HG02852 (cell line): ENCODE results near the gene TCAP.

ENCODE experiments used
- ATAC-seq: cut with Tn5 transposase; IDR thresholded peaks from one replicate; pipeline ENCODE4 v1.9.1; 2021; ENCODE audit warnings: mild to moderate bottlenecking, moderate library complexity; ENCODE audit not compliant: unreplicated experiment

TCAP gene

DNA sequence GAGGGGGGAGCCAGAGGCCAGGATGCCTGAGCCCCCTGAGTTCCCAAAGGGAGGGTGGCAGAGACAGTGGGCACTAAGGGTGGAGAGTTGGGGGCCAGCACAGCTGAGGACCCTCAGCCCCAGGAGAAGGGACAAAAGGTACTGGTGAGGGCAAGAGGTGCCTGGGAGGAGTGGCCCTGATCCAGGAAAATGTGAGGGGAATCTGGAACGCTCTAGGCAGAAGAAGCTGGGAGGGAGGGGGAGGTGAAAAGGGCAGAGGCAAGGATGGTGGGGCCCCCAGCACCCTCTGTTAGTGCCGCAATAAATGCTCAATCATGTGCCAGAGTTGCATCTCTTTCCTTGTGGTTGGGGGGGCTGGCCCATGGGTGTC, 1.1 kb downstream of the TCAP start:
- no peak for ATAC-seq

DNA sequence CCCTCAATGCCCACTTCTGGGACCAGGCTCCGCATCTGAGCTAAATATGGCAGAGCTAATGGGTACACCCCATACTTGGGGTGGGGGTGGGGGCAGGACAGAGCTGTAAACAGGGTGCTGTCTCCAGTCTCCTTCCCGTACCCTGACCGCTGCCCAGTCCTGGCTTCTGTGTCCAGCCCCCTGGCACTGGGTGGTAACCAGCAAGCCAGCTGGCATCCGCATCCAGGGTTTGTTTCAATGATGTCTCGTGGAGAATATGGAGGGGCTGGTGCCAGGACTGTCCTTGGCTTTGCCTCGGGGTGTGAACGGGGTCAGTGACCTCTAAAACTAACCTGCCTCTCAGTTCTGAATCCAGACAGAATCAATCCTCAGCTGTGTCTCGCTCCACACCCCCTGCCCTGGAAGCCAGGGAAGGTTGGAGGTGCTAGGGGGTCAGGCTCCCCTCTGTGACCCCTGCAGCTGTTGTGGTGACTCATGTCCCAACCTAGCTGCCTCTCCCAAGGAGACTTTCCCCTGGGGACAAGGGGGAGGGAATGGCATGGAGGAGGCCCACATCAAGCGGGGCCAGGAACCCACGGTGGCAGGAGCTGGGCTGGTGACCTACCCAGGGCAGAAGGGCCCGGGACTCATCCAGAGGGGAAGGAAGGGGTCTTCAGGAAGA, 1.6 kb downstream of the TCAP start:
- no peak for ATAC-seq

DNA sequence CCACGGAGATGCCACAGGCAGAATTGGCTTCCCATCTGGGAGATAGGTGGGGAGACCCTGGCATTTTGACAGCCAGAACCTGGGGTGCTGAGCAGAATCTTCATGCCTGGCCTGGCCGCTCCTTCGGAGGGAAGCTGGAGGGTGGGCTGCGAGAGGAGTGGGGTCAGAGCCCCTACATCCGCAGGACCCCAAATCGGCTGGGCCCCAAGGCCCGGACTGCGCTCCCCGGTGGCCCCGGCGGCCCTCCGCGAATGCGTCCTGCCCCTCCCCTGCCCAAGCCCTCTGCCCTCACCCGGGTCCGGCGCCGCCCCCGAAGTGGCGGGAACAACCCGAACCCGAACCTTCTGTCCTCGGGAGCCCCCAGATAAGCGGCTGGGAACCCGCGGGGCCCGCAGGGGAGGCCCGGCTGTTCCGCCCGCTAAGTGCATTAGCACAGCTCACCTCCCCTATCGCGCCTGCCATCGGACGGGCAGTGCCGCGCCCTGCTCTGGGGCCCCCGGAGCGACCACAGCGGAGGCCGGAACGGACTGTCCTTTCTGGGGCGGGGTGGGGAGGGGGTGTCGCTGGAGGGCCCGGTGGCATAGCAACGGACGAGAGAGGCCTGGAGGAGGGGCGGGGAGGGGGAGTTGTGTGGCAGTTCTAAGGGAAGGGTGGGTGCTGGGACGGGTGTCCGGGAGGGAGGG, 2.3 kb downstream of the TCAP start:
- ATAC-seq, result no peak

DNA sequence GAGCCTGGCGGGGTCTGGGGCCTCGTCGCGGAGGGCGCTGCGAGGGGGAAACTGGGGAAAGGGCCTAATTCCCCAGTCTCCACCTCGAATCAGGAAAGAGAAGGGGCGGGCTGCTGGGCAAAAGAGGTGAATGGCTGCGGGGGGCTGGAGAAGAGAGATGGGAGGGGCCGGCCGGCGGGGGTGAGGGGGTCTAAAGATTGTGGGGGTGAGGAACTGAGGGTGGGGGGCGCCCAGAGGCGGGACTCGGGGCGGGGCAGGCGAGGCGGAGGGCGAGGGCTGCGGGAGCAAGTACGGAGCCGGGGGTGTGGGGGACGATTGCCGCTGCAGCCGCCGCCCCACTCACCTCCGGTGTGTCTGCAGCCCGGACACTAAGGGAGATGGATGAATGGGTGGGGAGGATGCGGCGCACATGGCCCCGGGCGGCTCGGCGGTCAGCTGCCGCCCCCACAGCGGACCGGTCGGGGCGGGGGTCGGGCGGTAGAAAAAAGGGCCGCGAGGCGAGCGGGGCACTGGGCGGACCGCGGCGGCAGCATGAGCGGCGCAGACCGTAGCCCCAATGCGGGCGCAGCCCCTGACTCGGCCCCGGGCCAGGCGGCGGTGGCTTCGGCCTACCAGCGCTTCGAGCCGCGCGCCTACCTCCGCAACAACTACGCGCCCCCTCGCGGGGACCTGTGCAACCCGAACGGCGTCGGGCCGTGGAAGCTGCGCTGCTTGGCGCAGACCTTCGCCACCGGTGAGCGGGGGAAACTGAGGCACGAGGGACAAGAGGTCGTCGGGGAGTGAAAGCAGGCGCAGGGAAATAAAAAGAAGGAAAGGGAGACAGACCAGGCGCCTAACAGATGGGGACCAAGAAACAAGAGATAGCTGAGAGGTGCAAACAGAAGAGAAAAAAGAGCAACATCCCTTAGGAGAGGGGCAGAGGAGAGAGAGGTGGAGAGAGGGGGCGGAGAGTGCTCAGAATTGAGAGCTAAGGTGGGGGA, 3.1 kb downstream of the TCAP start, which contains the start of gene PNMT:
PNMT (plus strand) TSS at position 509 of the 980 bp plus-strand sequence; CDS start at position 532, 23 bp downstream.
- no peak for ATAC-seq

DNA sequence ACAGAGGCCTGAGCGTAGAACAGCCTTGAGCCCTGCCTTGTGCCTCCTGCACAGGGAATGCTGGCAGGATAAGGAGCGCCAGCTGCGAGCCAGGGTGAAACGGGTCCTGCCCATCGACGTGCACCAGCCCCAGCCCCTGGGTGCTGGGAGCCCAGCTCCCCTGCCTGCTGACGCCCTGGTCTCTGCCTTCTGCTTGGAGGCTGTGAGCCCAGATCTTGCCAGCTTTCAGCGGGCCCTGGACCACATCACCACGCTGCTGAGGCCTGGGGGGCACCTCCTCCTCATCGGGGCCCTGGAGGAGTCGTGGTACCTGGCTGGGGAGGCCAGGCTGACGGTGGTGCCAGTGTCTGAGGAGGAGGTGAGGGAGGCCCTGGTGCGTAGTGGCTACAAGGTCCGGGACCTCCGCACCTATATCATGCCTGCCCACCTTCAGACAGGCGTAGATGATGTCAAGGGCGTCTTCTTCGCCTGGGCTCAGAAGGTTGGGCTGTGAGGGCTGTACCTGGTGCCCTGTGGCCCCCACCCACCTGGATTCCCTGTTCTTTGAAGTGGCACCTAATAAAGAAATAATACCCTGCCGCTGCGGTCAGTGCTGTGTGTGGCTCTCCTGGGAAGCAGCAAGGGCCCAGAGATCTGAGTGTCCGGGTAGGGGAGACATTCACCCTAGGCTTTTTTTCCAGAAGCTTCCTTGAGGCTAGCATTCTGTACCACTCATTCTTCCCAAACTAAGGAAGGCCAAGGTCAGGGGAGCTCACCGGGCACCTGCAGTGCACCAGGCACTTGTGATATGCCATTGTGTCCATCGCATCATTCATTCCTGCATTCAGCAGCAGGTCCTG, 5.0 kb downstream of the TCAP start:
- ATAC-seq, result no peak

DNA sequence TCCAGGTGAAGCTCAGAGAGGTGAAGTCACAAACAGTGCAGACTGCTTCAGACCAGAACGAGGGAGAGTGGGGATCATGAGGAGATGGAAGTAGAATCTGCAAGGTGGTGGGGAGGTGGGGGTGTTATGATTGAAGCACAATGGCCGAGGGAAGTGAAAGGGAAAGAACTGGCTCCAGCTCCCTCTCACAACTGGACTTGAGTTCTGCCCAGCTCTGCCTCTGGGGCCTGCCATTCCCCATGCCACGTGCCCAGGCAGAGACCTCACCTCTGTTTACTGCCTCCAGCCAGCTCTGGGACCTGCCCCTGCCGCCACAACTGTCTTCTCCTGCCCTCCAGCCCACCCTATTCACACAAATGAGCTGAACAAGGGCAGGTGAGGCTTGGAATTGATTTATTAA, 5.6 kb downstream of the TCAP start:
- ATAC-seq, result no peak

DNA sequence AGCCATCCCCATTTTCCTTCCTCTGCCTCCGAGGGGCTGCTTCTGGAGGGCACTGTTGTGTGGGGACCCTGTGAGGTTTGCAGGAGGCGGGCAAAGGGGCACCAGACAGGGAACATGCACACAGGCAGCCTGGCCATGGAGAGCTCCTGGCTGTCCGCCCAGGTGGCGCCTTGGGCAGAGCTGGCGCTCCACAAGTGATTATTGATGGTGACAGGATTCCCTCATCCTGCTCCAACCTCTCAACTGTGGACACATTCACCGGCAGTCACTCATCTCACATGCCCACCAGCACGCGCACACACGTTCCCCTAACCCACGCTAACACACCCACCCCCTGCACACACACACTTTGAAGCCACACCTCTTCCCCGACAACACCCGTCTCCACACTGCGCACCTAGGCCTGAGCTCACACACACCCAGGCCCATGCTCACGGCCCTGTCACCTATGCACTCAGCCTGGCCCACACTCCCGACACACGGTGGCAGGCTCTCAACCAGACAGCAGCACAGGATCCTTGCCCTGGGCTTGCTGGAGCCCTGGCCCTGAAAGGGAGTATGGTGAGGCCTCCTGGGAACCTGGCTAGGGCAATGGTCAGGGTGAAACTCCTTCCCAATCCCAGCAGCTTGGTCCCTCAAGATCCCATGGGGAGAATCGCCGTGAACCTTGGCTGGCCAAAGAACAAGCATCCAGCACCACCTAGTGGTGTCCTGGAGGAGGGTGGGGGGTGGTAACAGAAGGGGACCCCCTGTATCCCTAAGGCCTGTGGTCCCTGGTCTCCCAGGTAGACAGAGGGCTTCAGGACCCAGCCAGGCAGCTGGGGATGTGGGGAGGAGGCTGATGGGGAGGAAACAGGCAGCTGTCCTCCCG, 6.7 kb downstream of the TCAP start:
- ATAC-seq, result no peak

DNA sequence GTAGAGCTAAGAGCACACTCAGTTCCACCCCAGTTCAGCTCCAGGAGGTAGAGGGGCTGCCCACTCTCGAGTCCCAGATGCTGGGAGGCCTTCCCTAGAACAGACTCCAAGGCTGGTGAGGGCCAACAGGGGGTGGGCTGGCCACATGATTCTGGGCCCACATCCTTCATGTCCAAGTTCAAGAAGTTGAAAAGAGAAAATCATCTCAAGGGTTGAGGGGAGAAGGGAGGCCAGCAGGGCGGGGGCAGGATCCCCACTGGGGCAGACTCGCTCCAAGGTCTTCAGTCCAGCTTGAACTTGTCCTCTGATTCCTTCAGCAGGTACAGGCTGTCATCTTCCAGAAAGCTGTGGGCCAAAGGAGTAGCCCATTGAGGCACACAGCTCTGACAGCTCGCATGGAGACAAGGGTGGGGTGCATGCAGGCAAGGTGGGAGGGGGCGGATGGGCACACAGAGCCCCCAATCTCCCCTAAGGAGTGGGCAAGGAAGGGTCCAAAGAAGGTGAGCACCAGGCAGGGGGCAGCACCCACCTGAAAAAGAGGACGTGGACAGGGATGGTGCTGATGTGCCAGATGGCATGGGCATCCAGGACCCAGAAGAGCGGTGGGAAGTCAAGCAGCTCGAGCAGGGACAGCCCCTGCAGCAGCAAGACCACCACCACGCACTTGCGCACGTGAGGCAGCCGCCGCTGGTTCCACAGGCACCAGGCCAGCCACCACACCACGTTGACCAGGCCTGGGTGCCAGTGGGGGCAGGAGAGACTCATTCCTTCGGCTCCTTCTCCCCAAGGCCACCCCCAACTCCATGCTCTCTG, 7.6 kb downstream of the TCAP start:
- ATAC-seq, result no peak

DNA sequence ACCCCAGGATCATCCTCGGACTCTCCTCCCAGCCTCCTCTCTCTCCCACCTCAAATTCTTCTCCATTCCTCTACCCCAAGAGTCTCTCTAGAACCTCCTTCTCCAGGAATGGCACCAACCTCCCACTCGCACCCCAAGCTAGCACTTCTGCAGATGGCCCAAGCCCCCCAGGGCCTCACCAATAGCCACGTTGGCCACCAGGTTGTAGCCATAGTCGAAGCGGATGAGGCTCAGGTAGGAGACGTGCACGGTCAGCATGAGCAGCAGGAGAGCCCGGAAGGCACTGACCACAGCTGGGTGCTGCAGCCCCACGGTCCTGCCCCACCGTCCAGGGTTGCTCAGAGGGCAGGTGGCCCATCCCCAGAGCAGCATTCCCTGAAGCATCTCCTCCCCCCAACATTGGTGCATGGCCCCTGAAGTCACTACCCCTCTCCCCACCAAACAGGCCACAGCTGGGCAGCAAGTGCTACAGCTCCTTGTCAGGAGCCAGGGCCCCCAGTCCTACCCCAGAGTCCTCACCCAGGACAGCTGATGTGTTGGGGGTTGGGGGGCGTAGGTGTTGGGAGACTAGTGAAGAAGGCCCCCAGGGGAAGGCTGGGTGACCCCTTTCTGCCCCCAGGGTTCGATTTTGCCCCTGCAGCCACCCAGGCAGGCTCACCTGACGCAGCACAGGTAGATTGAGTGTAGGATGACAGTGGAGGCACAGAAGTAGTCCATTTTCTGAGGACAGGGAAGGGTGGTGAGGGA, 8.4 kb downstream of the TCAP start:
- ATAC-seq, result no peak

DNA sequence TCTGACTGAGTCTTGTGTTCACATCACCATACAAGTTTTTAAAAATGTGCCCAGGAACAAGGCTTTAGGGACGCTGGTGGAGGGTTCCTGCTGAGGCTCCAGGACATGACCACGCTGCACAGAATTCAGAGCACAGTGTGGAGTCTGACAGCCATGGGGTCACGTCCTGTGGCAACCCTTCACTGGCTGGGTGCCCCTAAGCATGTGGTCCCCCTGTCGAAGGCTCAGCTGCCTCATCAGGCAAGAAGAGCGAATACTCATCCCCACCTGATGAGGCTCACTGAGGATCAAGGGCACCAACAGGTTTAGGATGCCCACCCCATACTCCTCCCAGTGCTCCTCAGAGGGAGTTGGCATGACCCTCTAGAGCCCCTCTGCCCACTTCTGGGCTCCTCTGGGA, 9.0 kb downstream of the TCAP start:
- no peak for ATAC-seq

DNA sequence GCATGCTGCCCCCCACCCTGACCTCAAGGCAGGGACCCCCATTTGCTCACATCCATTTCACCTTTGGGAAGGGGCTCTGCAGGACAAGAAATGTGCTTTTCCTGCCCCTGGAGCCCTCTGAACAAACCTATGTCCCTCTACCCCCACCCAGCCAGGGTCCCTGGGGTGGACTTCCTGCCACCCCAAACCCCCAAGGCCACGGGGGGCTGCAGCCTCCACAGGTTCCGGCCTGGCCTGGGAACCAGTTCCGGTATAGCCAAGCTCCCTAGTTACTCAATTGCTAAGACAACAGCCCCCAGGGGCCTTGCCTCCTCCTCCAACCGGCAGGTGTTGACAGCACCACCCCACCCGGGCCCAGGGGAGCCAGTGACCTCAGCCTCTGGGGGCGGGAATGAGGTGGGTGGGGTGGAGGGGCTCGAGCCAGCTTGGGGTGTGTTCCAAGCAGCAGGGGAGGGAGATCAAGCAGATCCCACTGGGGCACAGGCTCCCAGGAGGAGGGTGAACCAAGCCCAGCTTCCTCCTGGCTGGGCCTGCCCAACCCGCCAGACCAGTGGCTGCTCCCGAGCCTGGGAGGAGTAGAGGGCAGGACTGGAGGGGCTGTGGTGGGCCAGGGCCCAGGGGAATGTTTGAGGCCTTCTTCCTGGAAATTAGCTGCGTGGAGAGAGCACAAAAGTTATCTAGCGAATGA, 9.7 kb downstream of the TCAP start:
- ATAC-seq, result no peak

DNA sequence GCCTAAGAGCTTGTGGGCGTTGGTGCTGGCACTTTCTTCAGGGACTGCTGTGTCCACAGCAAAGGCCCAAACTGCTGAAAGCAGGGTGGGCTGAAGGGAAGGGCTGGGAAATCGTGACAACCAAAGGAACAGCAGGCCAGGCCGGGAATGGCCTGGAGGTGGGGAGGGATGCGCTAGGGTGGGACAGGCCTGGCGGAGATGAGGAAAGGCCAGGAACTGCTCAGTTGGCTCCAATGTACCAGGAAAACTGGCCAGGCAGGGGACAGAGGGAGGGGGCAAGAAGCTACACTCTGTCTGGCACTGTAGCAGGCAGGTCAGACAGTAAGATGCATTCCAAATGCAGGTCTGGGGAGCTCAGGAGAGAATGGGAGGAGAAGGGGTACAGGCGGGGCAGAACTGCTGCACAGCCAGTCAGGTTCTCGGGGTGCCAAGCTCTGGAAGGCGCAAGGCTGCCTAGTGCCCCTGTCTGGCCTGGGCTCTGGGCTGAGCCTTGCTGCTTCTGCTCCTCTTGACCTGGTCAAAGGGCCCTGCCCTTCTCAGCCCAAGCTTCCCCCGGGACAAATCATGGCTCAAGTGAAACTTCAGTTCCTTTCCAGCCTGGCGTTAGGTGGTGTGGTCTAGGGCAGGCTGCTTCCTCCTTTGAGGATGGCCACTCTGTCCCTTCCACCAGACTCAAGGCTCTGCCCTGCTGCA, 10.4 kb downstream of the TCAP start:
- ATAC-seq, result no peak

DNA sequence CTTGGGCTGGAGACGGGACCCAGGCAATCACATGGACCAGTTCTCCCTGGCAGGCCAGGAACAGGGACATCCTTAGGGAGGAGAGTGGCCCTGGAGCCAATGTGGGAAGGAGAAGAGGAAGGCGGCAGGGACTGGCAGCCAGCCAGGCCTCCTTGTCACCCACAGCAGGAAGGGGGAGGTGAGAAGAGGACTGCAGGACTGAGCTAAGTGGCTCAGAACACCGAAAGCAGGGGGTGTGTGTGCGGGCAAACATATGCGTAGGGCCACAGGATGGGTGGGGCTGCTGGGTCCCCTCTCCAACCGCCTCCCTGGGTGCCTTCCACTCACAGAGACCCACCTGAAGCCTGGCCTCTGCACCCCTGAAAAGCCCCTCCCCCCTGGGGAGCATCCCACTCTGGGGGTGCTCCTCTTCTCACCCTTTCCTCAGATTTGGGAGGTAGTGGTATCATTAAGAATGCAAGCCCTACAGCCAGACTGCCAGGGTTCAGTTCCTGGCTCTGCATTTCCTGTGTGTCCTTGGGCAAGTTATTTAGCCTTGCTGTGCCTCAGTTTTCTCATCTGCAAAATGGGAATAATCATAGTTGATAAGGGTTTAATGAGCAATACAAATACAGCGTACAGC, 11.2 kb downstream of the TCAP start:
- ATAC-seq, result no peak

DNA sequence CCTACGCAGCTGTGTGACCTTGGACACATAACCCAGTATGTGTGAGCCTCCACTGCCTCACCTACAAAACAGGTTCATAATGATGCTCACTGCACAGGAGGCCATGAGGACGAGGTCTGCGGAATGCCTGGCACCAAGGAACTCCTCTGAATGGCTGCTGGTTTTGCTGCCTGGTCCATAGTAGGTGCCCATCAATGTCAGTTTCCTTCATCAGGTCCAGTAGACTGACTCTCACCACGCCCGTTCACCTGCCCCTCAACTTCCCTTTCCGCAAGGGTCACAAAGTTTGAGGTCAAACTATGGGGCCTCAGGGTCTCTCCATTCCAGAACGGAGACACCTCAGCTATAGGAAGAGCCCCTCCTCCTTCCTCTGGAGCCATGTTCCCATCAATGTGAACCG, 11.9 kb downstream of the TCAP start:
- no peak for ATAC-seq

DNA sequence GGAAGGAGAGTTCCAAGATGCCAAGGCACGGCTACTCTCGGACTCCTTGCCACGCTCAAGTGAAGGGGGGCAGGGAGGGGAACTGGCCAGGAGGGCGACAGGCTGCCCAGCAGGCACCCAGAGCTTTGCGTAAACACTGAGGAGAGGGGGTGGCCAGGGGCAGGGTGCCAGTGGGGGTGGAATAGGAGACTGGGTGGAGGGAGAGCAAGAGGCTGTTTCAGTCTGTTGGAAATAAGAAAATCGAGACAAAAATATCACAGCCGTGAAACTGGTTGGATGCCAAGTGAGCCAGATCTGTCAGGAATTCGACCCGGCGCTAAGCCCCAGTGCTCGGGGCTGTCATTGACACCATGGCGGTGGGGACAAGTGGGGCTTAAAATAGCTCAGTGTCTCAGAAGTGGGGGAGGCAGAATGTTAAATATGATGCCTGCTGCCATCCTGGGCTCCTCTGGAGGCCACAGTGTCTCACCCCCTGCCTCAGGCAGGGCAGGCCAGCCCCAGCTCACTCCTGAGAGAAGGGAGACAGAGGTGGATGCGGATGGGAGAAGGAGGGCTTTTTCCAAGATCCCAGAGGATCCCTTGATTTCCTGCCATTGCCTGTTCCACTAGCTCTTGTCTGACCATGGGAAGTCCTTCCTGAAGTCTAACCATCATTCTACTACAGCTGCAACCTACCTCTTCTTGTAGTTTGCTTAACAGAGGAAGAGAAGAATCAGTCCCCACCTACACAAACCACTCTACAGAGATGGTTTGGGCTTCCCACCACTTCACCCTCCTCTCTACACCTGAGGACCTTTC, 12.6 kb downstream of the TCAP start:
- no peak for ATAC-seq
